Activated T-cell treated with anti-CD3 and anti-CD28 coated beads for 4 hours (primary cell): Measurements from ENCODE around the gene ORC1.
"Not testable (repeated sequence)": the region's sequence is repeated elsewhere in the genome, so short reads cannot be mapped to it uniquely, and the experiment has no call there.

ENCODE experiments used
- DNase-seq: peaks from one replicate; pipeline ENCODE4 v3.0.0-alpha.2; 2020

The ORC1 gene

DNA sequence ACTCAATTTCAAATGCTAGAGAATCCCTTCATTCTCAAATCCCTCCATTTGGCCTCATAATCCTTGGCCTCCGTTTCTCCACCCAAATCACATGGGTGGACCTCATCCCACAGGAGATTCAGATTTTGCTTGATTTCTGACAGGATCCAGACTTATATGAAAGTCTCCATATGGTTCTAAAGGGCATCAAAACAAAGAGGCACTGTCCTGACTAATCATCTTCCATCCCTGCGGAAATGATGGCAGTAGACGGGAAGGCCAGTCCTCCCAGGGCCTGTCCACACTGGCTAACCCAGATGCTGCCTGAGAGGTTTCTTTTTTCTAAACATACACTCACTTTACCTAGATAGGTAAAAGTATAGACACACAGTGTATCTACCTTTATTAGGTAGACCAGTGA, 18.8 kb downstream of the ORC1 start:
- no peak for DNase-seq

DNA sequence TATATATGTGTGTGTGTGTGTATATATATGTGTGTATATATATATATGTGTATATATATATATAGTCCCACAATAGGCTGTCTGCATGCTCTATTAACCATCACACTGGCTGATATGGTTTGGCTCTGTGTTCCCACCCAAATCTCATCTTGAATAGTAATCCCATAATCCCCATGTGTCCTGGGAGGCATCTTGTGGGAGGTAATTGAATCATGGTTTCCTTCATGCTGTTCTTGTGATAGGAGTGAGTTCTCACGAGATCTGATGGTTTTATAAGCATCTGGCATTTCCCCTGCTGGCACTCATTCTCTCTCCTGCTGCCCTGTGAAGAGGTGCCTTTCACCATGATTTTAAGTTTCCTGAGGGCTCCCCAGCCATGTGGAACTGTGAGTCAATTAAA, 34.4 kb downstream of the ORC1 start:
- not testable (repeated sequence) for DNase-seq

DNA sequence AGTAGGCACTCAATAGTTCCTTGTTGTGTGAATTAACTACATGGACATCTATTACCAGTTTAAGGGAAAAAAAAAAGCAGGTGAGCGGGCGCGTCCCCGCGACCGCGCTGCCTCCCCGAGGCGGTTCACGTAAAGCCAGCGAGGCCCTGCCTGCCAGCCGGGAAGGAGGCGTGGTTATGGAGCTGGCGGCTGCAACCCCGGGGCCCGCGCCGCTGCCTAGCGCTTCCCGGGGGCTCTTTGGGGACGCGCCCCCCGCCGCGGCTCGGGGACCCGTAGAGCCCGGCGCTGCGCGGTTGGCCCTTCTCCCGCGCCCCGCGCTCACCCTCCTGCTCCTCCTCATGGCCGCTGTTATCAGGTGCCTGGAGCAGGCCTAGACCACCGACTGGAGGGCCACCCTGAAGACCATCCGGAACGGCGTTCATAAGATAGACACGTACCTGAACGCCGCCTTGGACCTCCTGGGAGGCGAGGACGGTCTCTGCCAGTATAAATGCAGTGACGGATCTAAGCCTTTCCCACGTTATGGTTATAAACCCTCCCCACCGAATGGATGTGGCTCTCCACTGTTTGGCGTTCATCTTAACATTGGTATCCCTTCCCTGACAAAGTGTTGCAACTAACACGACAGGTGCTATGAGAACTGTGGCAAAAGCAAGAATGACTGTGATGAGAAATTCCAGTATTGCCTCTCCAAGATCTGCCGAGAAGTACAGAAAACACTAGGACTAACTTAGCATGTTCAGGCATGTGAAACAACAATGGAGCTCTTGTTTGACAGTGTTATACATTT, 35.6 kb downstream of the ORC1 start:
- peak; percentile 35 for DNase-seq

DNA sequence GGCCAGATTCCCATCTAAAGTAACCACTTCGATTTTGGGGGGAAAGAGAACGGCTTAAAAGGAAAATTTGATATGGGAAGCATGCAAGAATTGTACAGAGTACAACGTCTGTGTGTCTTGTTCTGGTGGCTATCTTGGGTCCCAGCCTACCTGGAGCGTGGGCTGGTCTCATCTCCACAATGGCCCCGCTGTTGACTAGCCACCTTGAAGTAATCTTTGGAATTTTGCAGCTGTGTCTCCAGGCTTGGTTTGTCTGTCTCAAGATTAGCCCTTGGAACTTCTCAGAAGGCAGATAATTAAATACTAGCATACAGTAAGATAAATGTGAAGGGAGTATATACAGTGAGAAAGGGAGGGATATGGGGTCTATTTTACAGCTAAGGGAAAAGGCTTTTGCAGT, 37.0 kb downstream of the ORC1 start:
- no peak for DNase-seq

DNA sequence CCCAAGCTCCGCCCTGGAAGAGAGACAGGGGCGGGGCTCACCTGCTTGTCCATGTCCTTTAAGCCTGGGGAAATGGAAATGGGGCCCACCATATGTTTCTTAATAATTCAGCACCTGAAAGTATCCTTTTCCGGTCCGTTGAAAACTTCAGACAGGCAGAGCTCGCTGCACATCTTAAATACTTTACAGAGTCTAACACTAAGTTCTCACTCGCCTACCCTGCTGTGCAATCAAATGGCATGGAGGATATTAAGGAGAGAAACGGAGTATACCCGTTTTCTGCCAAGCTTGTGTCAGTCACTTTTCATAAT, 37.8 kb downstream of the ORC1 start:
- DNase-seq: no peak

DNA sequence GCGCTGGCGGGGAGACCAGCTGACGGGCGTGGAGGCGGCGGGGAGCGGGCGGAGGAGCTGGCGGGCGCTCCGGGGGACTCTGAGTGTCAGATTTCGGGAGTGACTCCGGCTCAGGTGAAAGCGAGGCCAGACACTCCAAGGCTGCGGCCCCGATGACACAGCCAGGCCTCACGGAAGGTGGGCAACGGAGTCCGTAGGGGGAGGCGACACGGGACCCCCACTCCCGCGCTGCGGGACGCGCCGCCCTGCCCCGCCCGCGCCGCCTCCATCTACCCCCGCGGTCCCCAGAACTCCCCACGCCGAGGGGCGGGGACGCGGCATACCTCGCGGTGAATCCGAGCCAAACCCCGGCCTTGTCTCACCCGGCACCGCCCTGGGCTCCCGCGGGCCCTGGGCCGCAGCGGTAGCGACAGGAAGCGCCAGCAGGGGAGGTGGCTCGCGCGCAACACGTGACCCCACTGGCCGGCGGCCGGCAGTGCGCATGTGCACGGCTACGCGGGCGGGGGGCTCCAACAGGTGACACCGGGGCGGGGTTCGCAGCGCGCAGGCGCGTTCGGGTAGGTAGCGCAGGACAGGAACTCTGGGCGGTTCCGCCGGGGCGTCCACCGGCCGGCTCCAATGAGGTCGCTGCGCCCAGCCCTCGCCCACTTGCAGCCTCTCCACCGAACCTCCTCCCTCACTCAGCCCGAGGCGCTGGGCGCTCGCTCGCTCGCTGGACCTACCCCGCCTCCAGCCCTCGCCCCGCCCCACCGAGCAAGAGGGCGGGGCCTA, 38.3 kb downstream of the ORC1 start, which contains the start of gene CC2D1B:
CC2D1B (minus strand) TSS at position 460 of the 771 bp plus-strand sequence. CDS start 1,585 bp downstream, outside the sequence.
- peak; percentile 97 for DNase-seq

DNA sequence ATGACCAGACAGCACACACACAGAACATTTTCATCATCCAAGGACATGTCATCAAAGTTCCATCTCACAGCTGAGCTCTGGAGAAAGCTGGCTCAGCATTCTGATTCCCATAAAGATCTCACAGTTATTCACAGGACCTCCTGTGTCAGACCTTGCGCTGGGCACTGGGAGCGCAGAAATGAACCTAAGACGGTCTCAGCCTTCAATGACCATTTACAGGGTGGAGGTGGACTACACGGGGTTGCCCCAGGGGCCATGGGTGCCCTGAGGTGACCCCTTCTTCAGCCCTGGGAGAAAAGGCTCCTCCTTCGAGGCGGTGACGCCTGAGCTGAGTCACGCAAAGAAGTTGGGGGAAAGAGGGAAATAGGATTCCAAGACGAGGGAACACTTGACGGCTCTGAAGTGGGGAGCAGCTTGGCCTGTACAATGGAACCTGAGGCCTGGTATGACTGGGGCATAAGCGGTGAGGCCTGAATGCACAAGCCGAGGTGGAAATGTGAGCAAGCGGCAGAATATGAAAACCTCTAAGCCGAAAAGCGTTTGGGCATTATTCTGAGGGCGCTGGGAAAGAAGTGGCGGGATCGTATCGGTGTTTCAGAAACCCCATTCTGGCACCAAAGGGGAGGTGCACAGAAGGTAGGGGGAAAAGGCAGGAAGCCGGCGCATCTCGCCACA, 39.0 kb downstream of the ORC1 start:
- no peak for DNase-seq

DNA sequence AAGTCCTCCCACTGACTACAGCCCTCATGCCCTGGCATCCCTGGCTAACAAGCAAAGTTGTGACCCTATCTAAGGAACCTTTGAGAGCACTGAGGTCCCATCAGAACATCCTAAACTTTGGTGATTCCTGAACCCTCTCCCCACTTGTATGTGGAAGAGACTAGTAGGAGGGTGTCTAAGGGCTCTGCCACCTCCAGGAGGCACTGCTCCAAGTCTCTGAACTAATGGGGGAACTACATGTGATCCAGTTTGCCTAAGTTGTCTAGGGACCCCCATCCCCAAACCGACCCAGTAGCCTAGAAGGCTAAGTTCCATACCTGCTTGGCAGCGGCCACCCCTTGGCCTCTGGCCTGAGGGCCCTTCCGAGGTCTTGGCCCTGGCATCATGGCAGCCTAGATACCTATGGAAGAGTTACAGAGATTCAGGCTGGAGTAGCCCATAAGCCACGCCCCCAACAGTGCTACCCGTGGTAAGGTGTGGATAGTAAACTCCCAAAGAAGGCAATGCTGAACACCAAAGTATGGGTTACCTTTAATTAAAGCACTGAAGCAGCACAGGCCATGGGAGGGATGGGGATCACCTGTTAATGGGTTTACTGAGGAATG, 39.9 kb downstream of the ORC1 start:
- DNase-seq: no peak

DNA sequence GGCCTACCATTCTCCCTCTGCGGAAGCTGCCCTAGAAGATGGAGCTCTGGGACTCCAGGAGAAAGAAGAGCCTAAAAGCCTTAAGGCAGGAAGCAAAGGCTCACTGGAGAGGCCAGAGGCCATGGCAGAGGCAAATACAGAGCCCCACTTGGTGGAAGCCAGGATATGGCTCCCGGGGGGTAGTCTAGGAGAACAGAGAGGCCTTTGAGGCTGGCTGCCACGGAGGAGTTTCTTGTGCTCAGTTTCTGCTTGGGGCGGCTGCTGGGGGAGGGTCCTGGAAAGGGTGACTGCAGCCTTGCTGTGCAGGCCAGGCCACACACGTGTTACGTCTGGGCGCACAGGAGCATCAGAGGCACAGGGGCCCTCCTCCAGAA, 43.6 kb downstream of the ORC1 start:
- DNase-seq: no peak

DNA sequence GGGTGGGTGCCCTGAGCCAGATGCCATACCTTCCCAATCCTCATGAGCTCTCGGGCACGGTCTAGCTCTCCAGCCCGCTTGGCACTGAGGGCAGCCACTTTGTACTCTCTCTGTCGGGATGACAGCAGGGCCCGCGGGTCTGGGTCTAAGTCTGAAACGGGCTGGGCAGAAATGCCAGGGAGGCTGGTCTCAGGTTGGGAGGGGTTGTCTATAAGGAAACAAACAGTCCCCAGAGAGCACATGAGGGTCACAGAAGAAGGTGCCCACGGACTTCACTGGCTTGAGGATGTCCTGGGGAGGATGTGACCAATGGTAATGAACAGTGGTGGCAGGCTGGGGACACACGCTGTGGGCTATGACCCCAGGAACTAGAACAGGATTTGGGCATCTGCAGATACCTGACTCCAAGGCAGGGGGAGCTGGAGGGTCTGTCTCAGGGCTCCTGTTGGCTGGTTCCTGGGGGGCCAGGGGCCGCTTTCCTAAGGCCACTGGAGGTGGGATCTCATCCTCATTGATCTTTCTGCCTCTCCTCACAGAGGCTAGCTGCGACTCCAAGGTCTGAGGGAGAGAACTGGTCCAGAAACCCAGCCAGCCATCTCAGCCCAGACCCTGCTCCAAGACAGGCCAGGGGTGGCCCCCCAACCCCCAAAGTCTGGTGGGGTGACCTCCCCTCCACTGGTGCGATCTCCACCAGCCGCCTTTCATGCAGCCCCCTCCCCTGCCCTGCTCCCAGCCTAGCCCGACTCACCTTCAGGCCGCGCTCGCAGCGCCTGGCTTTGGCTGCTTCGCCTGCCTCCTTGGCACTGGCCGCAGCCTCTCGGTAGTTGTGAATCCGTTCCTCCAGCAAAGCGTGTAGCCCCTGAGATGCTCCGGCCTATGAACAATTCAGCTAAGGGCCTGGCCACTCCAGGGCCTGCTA, 44.3 kb downstream of the ORC1 start:
- DNase-seq: no peak

DNA sequence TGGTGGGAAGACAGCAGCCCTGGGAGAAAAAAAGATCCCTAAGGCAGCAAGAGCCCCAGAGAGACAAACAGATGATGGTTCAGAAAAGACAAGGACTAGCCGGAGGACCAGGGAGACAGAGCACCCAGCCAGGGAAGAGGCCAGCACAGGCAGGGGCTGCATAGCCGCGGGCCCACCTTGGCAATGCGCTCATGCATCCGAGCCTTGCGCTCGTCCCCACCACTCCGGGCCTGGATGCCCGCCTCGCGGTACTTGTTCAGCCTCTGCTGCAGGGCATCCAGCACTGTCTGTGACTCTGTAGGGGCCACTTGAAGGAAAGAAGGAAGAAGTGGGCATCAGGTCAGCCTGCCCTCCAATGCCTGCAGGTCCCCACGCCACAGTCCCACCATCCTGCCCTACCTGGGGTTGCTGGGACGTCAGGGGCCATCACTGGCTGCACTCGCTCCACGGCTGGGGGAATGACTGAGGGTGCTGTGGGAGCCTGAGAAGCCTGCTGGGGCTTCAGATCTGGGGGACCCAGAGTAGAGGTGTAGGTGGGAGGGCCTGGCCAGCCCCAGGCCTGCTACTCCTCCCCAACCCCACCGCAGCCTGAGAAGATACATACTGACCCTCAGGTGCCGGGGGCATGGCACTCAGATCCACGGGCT, 45.2 kb downstream of the ORC1 start:
- DNase-seq: no peak

DNA sequence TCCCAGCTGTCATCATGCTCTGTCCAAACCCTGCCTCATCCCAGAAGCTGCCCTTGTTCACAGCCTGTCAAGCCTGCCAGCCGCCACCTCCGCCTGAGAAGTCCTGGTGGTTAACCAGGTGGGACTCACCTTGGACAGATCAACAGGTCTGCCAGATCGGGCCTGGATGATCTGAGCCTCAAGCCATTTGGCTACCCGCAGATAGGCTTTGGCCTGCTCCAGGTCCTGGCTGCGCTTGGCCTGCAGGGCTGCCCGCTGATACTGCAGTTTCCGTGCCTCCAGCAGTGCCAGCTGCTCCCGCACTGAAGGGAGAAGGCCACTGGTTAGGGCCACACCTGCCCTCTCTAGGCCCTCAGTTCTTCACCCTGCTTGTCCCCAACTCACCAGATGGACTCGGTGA, 46.8 kb downstream of the ORC1 start:
- no peak for DNase-seq

DNA sequence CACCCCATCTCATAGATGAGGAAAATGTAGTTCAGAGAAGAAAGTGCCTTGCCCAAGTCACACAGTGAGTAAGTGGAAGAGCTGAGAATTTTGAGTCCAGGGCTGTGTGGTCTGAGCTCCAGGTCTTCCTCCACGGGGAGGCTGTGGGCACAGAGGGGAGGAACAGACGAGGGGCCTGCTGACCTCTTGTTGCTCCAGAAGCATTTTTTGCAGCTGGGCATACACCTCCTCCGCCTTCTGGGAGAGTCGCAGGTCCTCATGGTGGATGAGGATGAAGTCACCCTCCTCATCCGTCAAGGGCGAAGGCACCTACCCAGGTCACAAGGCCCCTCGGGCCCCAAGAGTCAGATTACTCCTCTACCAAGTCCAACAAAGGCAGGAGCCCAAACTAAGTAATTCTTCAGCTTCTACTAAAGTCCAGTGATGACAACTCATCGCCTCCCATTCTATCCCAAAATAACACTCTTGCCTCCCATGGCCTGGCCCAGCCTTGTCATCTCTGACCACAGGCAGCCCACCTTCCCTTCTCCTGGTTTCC, 47.3 kb downstream of the ORC1 start:
- DNase-seq: no peak

DNA sequence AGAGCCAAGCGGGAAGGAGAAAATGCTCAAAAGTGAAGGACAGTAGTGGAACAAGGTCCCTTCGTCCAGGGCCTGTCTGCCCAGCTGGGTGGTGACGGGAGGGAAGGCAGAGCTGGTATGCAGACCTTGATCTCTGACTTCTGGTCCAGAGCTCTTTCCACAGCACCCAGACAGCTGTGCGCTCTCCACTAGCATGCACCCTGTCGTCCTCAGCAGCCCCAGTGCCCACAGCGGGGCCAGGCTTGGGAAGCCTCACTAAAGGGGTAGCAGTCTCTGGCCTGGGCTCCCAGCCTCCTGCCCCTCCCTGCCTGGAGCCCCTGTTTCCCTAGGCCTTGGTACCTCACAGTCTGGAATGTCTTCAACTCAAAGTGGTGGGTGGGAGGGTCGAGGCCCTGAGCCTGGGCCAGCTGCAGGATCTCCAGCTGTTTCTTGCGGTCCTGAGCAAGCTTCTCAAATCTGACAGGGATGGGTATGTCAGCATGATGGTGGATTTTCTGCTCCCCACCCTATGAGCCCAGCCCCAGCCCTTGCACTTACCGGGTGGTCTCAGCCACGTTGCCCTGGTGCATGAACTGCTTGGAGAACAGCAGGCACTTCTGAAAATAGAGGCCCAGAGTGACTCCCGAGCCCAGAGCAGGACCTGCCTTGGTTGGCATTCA, 48.2 kb downstream of the ORC1 start:
- no peak for DNase-seq

DNA sequence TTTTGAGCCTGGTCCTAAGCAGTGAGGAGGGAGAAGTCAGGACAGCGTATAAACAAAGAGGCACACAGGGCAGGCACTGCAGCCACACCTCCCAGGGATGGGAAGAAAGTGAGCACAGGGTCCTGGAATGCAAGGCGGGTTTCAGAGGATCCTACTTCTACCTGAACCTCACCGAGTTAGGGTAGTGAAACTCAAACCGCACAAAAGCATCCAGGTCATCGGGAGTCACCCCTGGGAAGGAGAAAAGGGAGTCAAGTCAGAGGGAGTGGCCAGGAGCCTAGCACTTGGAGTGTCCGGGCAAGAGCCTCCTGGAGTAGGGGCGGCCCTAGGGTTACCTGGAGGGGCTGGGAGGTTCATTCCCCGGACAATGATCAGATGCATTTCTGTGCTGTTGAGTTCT, 48.8 kb downstream of the ORC1 start:
- DNase-seq: no peak

DNA sequence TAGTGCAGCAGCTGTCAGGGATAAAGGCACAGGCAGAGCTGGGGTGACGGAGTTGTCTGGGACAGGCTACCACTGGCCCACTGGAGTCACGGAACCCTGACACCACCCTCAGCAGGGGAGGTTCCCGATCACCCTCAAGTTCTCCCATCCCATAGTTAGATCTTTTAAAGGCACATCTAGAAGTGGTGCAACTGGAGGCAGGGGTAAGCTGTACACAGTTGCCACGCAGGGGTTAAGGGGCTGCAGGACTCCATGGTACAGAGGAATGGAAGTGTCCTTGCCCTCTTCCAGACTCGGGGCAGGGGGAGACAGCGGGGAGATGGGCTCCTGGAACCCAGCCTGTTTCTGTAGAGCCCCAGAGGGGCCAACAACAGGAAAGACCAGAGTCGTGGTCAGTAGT, 51.5 kb downstream of the ORC1 start:
- no peak for DNase-seq

DNA sequence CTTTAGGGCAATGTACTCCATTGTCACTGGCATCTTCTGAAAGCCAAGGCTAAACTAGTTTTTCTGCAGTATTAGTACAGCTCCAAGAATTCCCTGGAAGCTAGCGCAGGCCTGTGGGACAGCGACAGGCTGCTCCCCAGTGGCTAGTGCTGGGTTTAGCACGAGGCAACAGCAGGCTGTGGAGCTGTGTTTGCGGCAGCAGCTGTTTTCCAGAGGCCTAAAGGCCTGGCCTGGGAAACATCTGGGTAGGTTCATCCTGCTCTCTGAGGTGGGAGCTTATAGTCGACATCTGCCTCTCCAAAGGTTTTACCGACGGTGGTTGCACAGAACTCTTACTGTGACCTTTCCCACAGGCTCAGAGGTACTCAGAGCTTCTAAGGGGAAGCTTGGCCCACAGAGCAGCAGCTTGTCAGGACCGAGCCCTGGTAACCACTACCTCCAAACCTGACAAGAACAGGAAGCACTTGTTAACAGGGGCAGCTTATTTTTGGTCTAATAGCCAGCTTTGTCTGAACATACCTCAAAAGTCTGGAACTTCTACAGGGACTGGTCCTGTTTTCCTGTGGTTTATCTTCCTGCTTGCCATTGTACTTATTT, 55.4 kb downstream of the ORC1 start:
- no peak for DNase-seq

DNA sequence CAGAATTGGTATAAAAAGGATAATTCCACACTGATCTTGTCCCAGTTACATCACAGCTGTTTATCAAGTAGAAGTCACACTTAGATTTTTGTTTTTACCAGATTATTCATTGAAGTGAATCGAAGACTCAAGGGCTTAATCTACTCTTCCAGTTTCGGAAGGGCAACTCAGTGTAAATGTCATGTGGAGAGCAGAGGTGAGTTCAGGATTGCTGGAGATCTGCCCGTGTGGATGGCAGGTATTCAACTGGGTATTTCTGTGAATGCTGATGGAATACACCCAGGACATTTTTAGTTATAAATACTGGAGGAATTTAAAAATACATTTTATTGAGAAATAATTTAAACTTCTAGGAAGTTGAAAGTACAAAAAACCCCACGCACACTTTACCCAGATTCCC, 57.6 kb downstream of the ORC1 start:
- no peak for DNase-seq

DNA sequence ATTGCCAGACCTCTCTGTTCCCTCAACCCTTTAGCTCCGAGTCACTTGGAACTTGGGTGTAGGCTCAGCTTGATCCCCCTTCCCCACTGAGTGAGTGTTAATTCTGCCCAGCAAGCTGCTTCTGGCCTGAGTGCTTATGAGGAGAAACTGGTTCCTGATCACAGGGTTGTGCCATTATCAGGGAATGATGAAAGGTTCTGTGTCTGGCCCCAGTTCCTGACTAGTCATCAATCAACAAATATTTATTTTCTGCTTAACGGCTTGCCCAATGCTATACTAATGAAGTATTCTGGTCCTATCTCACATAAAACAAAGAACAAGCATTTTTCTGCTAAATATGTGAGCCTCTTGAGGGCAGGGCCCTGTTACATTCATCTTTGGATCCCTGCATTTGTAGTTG, 59.0 kb downstream of the ORC1 start:
- DNase-seq: no peak

DNA sequence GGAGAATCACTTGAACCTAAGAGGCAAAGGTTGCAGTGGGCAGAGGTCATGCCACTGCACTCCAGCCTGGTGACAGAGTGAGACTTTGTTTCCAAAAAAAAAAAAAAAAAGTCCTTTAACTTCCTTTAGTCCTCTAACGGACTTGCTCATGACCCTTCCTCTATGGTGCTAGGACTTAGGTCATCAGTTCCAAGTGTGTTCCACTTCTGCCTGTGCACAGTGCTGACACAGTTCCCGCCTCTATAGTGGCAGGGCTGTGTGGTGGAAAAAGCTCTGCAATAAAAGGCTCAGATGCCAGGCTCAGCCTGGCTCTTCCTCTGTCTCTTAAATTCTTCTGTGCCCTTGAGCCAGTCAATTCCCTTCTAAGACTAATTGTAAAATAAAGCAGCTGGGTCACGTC, 60.2 kb downstream of the ORC1 start:
- DNase-seq: no peak
